ENCODE data around the gene FLYWCH2. TPM values are rescaled to one million over a fixed set of nuclear protein-coding genes. Genes with fewer than 3 reads are reported as not detected.

Gene FLYWCH2
- total and polyA plus RNA-seq, 12 donors = 18.1 to 65.7 (median 22.3) TPM

- H3K36me3 ChIP-seq = no peaks in the 10 kb centered on the region
- intact Hi-C loops (cut with DNase I) = loop anchor here in 4 of 10 donors (1.0 to 10.0 kb wide), 3 partner anchors 28 to 85 kb away; no protein-coding TSS in a partner anchor
- peaks cover 0 to 13% (median 0%) of the 10 kb centered on the region in 7 donors for H3K27me3 ChIP-seq
- no peak for DNase-seq
- no peak for ATAC-seq
- no peak overlapping the region for H3K27ac ChIP-seq
- H3K4me3 ChIP-seq = no peak overlapping the region
- TF ChIP-seq CTCF (IDR thresholded peaks at IDR 0.05) = no peak
- H3K9me3 ChIP-seq = no peaks in the 10 kb centered on the region
- peaks cover 7 to 35% (median 14%) of the 10 kb centered on the region in 9 donors for H3K4me1 ChIP-seq
- WGBS, 2 donors = 80 to 84% methylated on average over 15 of the region's 15 CpGs
Measured at GRCh38 chr16:2839650-2840450, 43.2 kb upstream of the FLYWCH2 start.

DNA sequence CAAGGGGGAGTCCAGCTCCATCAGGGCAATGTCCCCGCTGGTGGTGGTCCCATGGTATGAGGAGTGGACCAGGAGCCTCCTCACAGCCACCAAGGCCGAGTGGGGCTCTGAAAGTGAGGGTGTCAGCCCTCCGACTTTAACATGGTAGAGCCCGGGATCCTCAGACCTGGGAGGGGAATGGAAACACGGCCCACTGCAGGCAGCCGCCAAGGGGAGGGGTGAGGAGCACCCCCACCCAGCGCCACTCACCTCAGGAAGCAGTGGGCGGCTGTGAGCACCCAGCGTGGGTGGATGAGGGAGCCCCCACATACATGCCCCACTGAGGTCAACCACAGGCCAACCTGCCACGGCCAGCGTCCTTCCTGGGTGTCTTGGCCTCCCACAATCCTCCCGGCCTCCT is 42.1 kb upstream of the FLYWCH2 start:
- 79 to 83% methylated on average over 12 of the region's 12 CpGs for WGBS, 2 donors
- H3K27ac ChIP-seq = no peak overlapping the region
- no peak overlapping the region for H3K4me3 ChIP-seq
- no peaks in the 10 kb centered on the region for H3K9me3 ChIP-seq
- H3K36me3 ChIP-seq = no peaks in the 10 kb centered on the region
- DNase-seq (no peak), ATAC-seq (no peak)
- intact Hi-C loops (cut with DNase I) = no loop called here
- H3K4me1 ChIP-seq = peaks cover 7 to 31% (median 14%) of the 10 kb centered on the region in 9 donors
- no peak for TF ChIP-seq CTCF (IDR thresholded peaks at IDR 0.05)
- peaks cover 0 to 13% (median 0%) of the 10 kb centered on the region in 7 donors for H3K27me3 ChIP-seq

DNA sequence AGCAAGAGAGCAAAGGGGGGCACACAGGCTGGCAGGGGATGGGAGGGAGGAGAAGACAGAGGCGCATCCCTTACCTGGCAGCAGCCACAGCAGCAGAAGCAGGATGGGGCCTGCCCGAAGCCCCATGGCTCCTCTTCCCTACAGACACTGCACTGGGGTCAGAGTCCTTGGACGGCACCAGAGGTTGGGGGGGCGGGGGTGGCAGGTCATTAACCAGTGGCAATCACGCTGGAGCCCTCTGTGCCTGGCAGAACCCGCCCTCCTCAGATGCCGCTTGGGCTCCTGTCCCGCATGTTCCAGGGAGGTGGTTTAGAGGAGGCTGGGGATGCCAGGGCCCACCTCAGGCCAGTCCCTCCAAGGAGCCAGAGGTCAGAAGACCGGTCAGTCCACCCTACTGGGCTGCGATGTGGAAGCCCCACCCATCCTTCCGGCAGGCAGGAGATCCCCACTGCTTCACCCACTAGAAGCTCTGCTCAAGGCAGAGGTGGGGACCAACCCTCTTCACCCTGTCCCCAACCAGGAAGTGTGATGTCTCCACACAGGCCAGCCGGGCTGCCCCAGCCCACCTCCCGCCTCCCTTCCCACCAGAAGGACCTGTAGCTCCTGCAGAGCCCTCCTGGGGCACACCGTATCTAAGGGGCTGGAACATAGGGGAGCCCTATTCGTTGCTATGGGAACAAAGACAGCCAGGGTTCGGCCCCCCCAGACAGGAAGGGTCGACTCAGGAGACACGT is 41.2 kb upstream of the FLYWCH2 start:
- DNase-seq = no peak
- TF ChIP-seq CTCF (IDR thresholded peaks at IDR 0.05) = no peak
- peaks cover 0 to 13% (median 0%) of the 10 kb centered on the region in 7 donors for H3K27me3 ChIP-seq
- H3K4me3 ChIP-seq = peak overlapping the region in 8 of 10 donors; percentile 2 to 30 (median 20)
- peak overlapping the region in 7 of 10 donors; percentile 23 to 70 (median 35) for H3K27ac ChIP-seq
- peak in 4 of 8 donors; percentile 8 to 61 (median 18) for ATAC-seq
- 80 to 81% methylated on average over 18 of the region's 18 CpGs for WGBS, 2 donors
- intact Hi-C loops (cut with DNase I) = loop anchor here in 1 of 10 donors (2.0 kb wide), 1 partner anchor 25 kb away; no protein-coding TSS in a partner anchor
- no peaks in the 10 kb centered on the region for H3K36me3 ChIP-seq
- peaks cover 7 to 31% (median 13%) of the 10 kb centered on the region in 9 donors for H3K4me1 ChIP-seq
- H3K9me3 ChIP-seq = no peaks in the 10 kb centered on the region

GRCh38 chr16:2842340-2843000 is 40.5 kb upstream of the FLYWCH2 start:
- WGBS, 2 donors = 32 to 36% methylated on average over 40 of the region's 40 CpGs
- intact Hi-C loops (cut with DNase I) = loop anchor here in 1 of 10 donors (2.0 kb wide), 1 partner anchor 24 kb away; no protein-coding TSS in a partner anchor
- peak overlapping the region in 8 of 10 donors; percentile 17 to 70 (median 35) for H3K27ac ChIP-seq
- ATAC-seq (peak; percentile 40 to 74 (median 66)), DNase-seq (peak; percentile 37 to 67)
- H3K27me3 ChIP-seq = peaks cover 0 to 9% (median 0%) of the 10 kb centered on the region in 7 donors
- peak; percentile 14 to 67 (median 58) for TF ChIP-seq CTCF (IDR thresholded peaks at IDR 0.05)
- H3K9me3 ChIP-seq = no peaks in the 10 kb centered on the region
- peaks cover 7 to 31% (median 13%) of the 10 kb centered on the region in 9 donors for H3K4me1 ChIP-seq
- peak overlapping the region in 8 of 10 donors; percentile 2 to 30 (median 20) for H3K4me3 ChIP-seq
- no peaks in the 10 kb centered on the region for H3K36me3 ChIP-seq
